ENCODE results near the gene GNB2.

GNB2 gene

GRCh38 chr7:100682228-100682741, 8.7 kb downstream of the GNB2 start:
- no peaks in the 10 kb centered on the region for H3K9me2 ChIP-seq (ENCODE audit: low read depth, low read length)
- H3K4me2 ChIP-seq (ENCODE audit: low read length) = no peak overlapping the region
- no peaks in the 10 kb centered on the region for H3K4me1 ChIP-seq (ENCODE audit: insufficient read depth, low read length, severe bottlenecking)
- H3K79me2 ChIP-seq (ENCODE audit: insufficient read depth, low read length) = no peaks in the 10 kb centered on the region
- TF ChIP-seq CTCF (IDR thresholded peaks at IDR 0.05; ENCODE audit: low read length) (no peak), EZH2 (IDR thresholded peaks at IDR 0.05; ENCODE audit: borderline replicate concordance, low read length) (no peak)
- no peaks in the 10 kb centered on the region for H3F3A ChIP-seq (ENCODE audit: insufficient read depth, low read length)
- H3K9me3 ChIP-seq (ENCODE audit: low read length) = no peaks in the 10 kb centered on the region
- H3K27ac ChIP-seq (ENCODE audit: low read depth, low read length, poor library complexity, severe bottlenecking) = no peak overlapping the region
- H4K20me1 ChIP-seq (ENCODE audit: insufficient read depth, low read length) = no peaks in the 10 kb centered on the region
- no peak overlapping the region for H3K9ac ChIP-seq (ENCODE audit: low read length)
- H3K4me3 ChIP-seq (ENCODE audit: low read depth, low read length, poor library complexity, severe bottlenecking) = no peak overlapping the region
- no peaks in the 10 kb centered on the region for H3K27me3 ChIP-seq (ENCODE audit: insufficient read depth, low read length)
- H3K36me3 ChIP-seq (ENCODE audit: insufficient read depth, low read length) = peaks cover 98% of the 10 kb centered on the region
- no peak overlapping the region for H2AFZ ChIP-seq (ENCODE audit: low read length)

- no peak overlapping the region for H3K9ac ChIP-seq (ENCODE audit: low read length)
- no peaks in the 10 kb centered on the region for H4K20me1 ChIP-seq (ENCODE audit: insufficient read depth, low read length)
- no peak for TF ChIP-seq CTCF (IDR thresholded peaks at IDR 0.05; ENCODE audit: low read length)
- no peak for TF ChIP-seq EZH2 (IDR thresholded peaks at IDR 0.05; ENCODE audit: borderline replicate concordance, low read length)
These were observed 9.6 kb downstream of the GNB2 start for GRCh38 chr7:100682991-100683658.

GRCh38 chr7:100683659-100684533, 10.4 kb downstream of the GNB2 start:
- H3K9ac ChIP-seq (ENCODE audit: low read length) = no peak overlapping the region
- H3K4me3 ChIP-seq (ENCODE audit: low read depth, low read length, poor library complexity, severe bottlenecking) = no peak overlapping the region
- H3K9me2 ChIP-seq (ENCODE audit: low read depth, low read length) = no peaks in the 10 kb centered on the region
- H3K4me2 ChIP-seq (ENCODE audit: low read length) = no peak overlapping the region
- H3K27me3 ChIP-seq (ENCODE audit: insufficient read depth, low read length) = no peaks in the 10 kb centered on the region
- H3F3A ChIP-seq (ENCODE audit: insufficient read depth, low read length) = no peaks in the 10 kb centered on the region
- H3K4me1 ChIP-seq (ENCODE audit: insufficient read depth, low read length, severe bottlenecking) = no peaks in the 10 kb centered on the region
- H3K9me3 ChIP-seq (ENCODE audit: low read length) = no peaks in the 10 kb centered on the region
- no peak overlapping the region for H3K27ac ChIP-seq (ENCODE audit: low read depth, low read length, poor library complexity, severe bottlenecking)
- no peaks in the 10 kb centered on the region for H3K79me2 ChIP-seq (ENCODE audit: insufficient read depth, low read length)
- peaks cover 99% of the 10 kb centered on the region for H3K36me3 ChIP-seq (ENCODE audit: insufficient read depth, low read length)
- TF ChIP-seq CTCF (IDR thresholded peaks at IDR 0.05; ENCODE audit: low read length) (no peak), EZH2 (IDR thresholded peaks at IDR 0.05; ENCODE audit: borderline replicate concordance, low read length) (no peak)
- no peak overlapping the region for H2AFZ ChIP-seq (ENCODE audit: low read length)
- no peaks in the 10 kb centered on the region for H4K20me1 ChIP-seq (ENCODE audit: insufficient read depth, low read length)

More at GRCh38 chr7:100682991-100683658, 9.6 kb downstream of the GNB2 start:
- Histone ChIP-seq H3K4me1 (ENCODE audit: insufficient read depth, low read length, severe bottlenecking) (no peaks in the 10 kb centered on the region), H3K4me3 (ENCODE audit: low read depth, low read length, poor library complexity, severe bottlenecking) (no peak overlapping the region), H3K9me3 (ENCODE audit: low read length) (no peaks in the 10 kb centered on the region), H3K36me3 (ENCODE audit: insufficient read depth, low read length) (peaks cover 98% of the 10 kb centered on the region), H3K79me2 (ENCODE audit: insufficient read depth, low read length) (no peaks in the 10 kb centered on the region), H3F3A (ENCODE audit: insufficient read depth, low read length) (no peaks in the 10 kb centered on the region), H3K27ac (ENCODE audit: low read depth, low read length, poor library complexity, severe bottlenecking) (no peak overlapping the region), H3K27me3 (ENCODE audit: insufficient read depth, low read length) (no peaks in the 10 kb centered on the region), H3K4me2 (ENCODE audit: low read length) (no peak overlapping the region), H2AFZ (ENCODE audit: low read length) (no peak overlapping the region), H3K9me2 (ENCODE audit: low read depth, low read length) (no peaks in the 10 kb centered on the region)
